ENCODE results near the gene FBXO8. TPM values are rescaled to one million over a fixed set of nuclear protein-coding genes. Genes with fewer than 3 reads are reported as not detected.

The FBXO8 gene
- total RNA-seq, 1 donor = 32.2 TPM

DNA sequence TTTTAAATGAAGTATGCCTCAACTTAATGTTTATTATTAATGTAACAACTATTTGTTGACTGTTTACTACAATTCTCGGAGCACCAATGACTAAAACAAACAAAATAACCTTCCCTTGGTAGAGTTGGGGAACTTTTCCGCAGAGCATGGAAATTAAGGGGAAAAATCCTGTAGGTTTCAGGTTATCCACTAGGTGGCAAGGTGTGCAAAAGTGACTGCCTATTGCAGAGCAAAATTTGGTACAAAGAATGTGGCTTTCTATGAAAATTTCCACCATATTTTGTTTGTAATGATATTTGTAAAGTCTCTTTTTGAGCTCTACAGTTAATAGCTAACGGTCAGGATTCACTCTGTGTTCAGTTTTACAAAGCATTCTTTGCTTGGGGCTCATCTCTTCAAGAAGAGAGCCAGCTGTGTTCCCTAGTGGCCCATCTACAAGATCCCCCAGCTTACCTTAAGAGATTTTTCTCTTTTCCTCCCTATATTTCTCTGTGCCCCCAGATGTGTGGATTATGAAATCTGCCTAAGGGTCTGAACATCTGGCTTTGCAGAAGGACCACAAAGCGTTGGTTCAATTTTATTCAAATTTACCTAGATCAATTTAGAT, 61.1 kb downstream of the FBXO8 start:
- no peak overlapping the region for H2AFZ ChIP-seq (ENCODE audit: low read length)
- H3K4me3 ChIP-seq (ENCODE audit: insufficient read depth, low read length) = no peak overlapping the region
- no peaks in the 10 kb centered on the region for H3K36me3 ChIP-seq (ENCODE audit: insufficient read depth, low read length)
- H3K4me1 ChIP-seq (ENCODE audit: insufficient read depth, low read length) = peaks cover 6% of the 10 kb centered on the region
- no peaks in the 10 kb centered on the region for H3K9me3 ChIP-seq (ENCODE audit: low read depth, low read length)
- H3K4me2 ChIP-seq (ENCODE audit: insufficient read depth, low read length) = no peak overlapping the region
- no peak for DNase-seq (ENCODE audit: insufficient read length, low spot score, missing footprints)
- peak; percentile 55 for TF ChIP-seq CTCF (IDR thresholded peaks at IDR 0.05; ENCODE audit: extremely low read depth, low read depth, low read length)
- no peak overlapping the region for H3K27ac ChIP-seq (ENCODE audit: low read depth, low read length)
- no peaks in the 10 kb centered on the region for H4K20me1 ChIP-seq (ENCODE audit: insufficient read depth, low read length)
- no peaks in the 10 kb centered on the region for H3K79me2 ChIP-seq (ENCODE audit: insufficient read depth, low read length)
- peaks cover 26% of the 10 kb centered on the region for H3K27me3 ChIP-seq (ENCODE audit: insufficient read depth, low read length)

- H4K20me1 ChIP-seq (ENCODE audit: insufficient read depth, low read length) = no peaks in the 10 kb centered on the region
Measured at GRCh38 chr4:174218127-174218790, 65.2 kb downstream of the FBXO8 start.

DNA sequence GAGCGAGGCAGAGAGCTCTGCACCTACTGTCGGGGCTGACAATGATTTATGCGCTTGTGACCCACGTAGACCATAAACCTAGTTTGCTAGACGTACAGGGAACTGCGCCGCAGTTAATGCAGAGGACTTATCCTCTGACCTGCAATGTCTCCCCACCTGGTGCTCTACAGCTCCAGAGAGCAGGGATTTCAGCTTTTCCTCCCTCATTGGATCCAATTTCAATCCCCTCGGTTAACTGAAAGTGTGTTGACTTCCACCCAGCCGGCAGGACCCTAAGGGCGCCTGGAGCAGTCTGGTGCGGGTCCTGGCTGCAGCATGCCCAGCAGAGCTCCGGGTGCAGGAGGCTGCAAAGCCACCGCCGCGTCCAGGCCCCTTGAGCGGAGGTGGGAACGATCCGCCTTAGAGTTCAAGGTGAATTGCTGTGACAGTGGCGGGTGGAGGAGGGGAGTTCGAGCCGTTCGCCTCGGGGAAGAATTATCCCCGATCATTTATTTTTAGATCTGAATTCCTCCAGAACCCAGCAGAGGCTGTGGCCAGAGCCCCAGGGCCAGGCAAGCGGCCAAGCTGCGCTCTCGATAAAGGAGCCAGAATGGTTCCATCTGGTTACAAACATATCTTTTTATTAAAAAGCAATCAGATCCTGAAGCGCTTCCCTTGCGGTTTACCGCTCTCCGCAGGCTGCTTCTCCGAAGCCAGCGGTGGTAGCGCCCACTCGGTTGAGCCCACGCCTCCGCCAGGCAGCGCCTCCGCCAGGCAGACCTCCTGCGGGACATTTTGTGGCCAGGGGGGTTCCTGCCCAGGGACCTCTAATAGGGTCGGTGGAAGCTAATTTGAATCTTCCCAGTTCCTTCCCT, 66.0 kb downstream of the FBXO8 start:
- no peak overlapping the region for H3K27ac ChIP-seq (ENCODE audit: low read depth, low read length)
- peak overlapping the region; percentile 71 for H3K4me2 ChIP-seq (ENCODE audit: insufficient read depth, low read length)
- H3K9me3 ChIP-seq (ENCODE audit: low read depth, low read length) = no peaks in the 10 kb centered on the region
- DNase-seq (ENCODE audit: insufficient read length, low spot score, missing footprints) = peak; percentile 76
- H3K27me3 ChIP-seq (ENCODE audit: insufficient read depth, low read length) = peaks cover 71% of the 10 kb centered on the region
- H3K4me3 ChIP-seq (ENCODE audit: insufficient read depth, low read length) = peak overlapping the region; percentile 53
- TF ChIP-seq CTCF (IDR thresholded peaks at IDR 0.05; ENCODE audit: extremely low read depth, low read depth, low read length) = no peak
- no peaks in the 10 kb centered on the region for H3K36me3 ChIP-seq (ENCODE audit: insufficient read depth, low read length)
- H3K79me2 ChIP-seq (ENCODE audit: insufficient read depth, low read length) = no peaks in the 10 kb centered on the region
- H3K4me1 ChIP-seq (ENCODE audit: insufficient read depth, low read length) = peaks cover 12% of the 10 kb centered on the region
- no peaks in the 10 kb centered on the region for H4K20me1 ChIP-seq (ENCODE audit: insufficient read depth, low read length)
- H2AFZ ChIP-seq (ENCODE audit: low read length) = no peak overlapping the region

More at GRCh38 chr4:174218127-174218790, 65.2 kb downstream of the FBXO8 start:
- peak; percentile 61 for DNase-seq (ENCODE audit: insufficient read length, low spot score, missing footprints)
- no peaks in the 10 kb centered on the region for H3K36me3 ChIP-seq (ENCODE audit: insufficient read depth, low read length)
- H3K27ac ChIP-seq (ENCODE audit: low read depth, low read length) = no peak overlapping the region
- peak overlapping the region; percentile 71 for H3K4me2 ChIP-seq (ENCODE audit: insufficient read depth, low read length)
- H3K4me1 ChIP-seq (ENCODE audit: insufficient read depth, low read length) = peaks cover 12% of the 10 kb centered on the region
- H3K27me3 ChIP-seq (ENCODE audit: insufficient read depth, low read length) = peaks cover 64% of the 10 kb centered on the region
- no peak overlapping the region for H2AFZ ChIP-seq (ENCODE audit: low read length)
- H3K79me2 ChIP-seq (ENCODE audit: insufficient read depth, low read length) = no peaks in the 10 kb centered on the region
- no peaks in the 10 kb centered on the region for H3K9me3 ChIP-seq (ENCODE audit: low read depth, low read length)
- peak overlapping the region; percentile 53 for H3K4me3 ChIP-seq (ENCODE audit: insufficient read depth, low read length)
- no peak for TF ChIP-seq CTCF (IDR thresholded peaks at IDR 0.05; ENCODE audit: extremely low read depth, low read depth, low read length)
